Skeletal muscle satellite cell (primary cell): Measurements from ENCODE around the gene BICD1.

ENCODE experiments used
- H3K27me3 ChIP-seq: 2 replicates; pipeline ENCODE4 v1.7.0; 2013; ENCODE audit warnings: low read length; ENCODE audit not compliant: control insufficient read depth, insufficient read depth
- H3K36me3 ChIP-seq: 2 replicates; pipeline ENCODE4 v1.7.0; 2013; ENCODE audit warnings: mild to moderate bottlenecking, control low read depth, low read length; ENCODE audit not compliant: insufficient read depth
- H3K4me1 ChIP-seq: 2 replicates; pipeline ENCODE4 v1.7.0; 2013; ENCODE audit warnings: low read length; ENCODE audit not compliant: control insufficient read depth, insufficient read depth
- H3K4me2 ChIP-seq: 2 replicates; pipeline ENCODE4 v1.7.0; 2013; ENCODE audit warnings: mild to moderate bottlenecking, low read length
- H3K4me3 ChIP-seq: 2 replicates; pipeline ENCODE4 v1.7.0; 2013; ENCODE audit warnings: low read length
- H3K9ac ChIP-seq: 2 replicates; pipeline ENCODE4 v1.7.0; 2013; ENCODE audit warnings: mild to moderate bottlenecking, low read depth, low read length, moderate library complexity
- H3K9me3 ChIP-seq: replicated peaks from 2 replicates; pipeline ENCODE4 v1.7.0; 2013; ENCODE audit warnings: mild to moderate bottlenecking, control low read depth, low read length

BICD1 gene

DNA sequence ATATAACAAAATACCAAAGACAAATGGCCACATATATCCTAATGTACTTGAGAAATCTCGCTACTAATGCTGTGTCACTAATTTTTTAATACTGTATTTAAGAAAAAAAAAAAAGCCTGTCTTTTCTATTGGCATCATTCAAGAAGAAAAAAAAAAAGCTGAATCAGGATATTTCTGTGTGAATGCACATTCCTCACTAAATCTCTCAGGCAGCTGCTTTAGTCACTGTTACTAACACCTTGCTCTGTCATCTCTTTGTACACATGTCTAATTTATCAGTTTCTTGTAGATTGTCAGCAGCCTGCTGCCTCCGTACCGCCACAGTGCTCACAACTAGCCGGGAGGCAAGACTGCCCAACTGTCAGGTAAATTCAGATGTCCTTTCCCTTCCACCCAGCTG is 260.7 kb downstream of the BICD1 start:
- no peak overlapping the region for H3K4me2 ChIP-seq
- peaks cover 5% of the 10 kb centered on the region for H3K36me3 ChIP-seq
- H3K4me3 ChIP-seq: no peak overlapping the region
- H3K9ac ChIP-seq: no peak overlapping the region
- H3K9me3 ChIP-seq: no peaks in the 10 kb centered on the region
- H3K27me3 ChIP-seq: no peaks in the 10 kb centered on the region
- H3K4me1 ChIP-seq: peaks cover 5% of the 10 kb centered on the region

DNA sequence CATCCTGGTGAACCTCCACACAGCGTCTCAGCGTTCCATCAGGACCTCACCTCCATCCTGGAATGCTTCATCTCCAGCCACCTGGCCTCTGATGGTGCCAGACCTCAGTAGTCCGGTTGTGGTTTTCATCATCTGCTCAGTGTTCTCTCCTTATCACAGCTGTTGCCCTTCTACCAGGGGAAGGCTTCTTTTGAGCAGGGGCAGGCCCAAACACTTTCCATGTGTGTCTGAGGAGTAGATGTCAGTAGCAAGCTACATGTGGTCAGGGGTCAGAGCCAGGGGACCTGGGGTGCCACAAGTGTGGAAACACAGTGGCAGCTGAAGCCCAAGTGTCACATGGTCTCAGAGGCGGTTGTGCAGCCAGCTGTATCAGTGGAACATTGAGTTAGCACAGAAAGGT is 262.6 kb downstream of the BICD1 start:
- H3K4me2 ChIP-seq: no peak overlapping the region
- no peaks in the 10 kb centered on the region for H3K9me3 ChIP-seq
- no peaks in the 10 kb centered on the region for H3K27me3 ChIP-seq
- H3K36me3 ChIP-seq: peaks cover 5% of the 10 kb centered on the region
- H3K4me1 ChIP-seq: peaks cover 5% of the 10 kb centered on the region
- H3K9ac ChIP-seq: no peak overlapping the region
- no peak overlapping the region for H3K4me3 ChIP-seq

DNA sequence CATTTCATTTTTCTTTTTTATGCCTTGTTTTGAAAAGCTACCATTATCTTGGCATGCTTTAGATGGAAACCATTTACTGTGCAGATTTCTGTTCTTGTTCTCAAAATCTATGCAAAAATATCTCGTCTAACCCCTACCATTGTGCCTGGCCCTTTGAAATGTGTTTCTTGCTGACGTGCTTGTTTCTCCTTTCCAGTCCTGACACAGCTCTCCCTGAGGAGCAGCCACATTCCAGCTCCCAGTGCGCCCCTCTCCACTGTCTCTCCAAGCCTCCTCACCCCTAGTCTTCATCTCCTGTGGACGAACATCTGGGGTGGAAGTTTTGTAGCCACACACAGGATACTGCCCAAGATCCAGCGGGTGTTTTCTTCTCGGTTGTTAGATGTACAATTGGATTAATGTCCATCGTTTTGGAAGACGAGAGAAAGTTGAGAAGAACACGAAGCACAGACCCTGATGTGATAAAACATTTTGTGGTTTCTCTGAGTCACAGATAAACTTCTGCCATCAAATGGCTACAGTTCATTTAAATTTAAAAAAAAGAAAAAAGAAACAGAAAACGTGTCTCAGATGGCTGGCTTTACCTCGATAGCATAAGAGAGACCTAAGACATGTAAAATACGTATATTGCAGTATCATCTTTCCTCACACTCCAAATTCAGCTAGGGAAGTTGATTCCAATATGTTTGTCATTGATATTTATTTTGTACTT is 270.9 kb downstream of the BICD1 start:
- no peaks in the 10 kb centered on the region for H3K36me3 ChIP-seq
- peaks cover 3% of the 10 kb centered on the region for H3K4me1 ChIP-seq
- no peak overlapping the region for H3K4me3 ChIP-seq
- no peak overlapping the region for H3K4me2 ChIP-seq
- H3K9ac ChIP-seq: no peak overlapping the region
- H3K27me3 ChIP-seq: no peaks in the 10 kb centered on the region
- no peaks in the 10 kb centered on the region for H3K9me3 ChIP-seq

DNA sequence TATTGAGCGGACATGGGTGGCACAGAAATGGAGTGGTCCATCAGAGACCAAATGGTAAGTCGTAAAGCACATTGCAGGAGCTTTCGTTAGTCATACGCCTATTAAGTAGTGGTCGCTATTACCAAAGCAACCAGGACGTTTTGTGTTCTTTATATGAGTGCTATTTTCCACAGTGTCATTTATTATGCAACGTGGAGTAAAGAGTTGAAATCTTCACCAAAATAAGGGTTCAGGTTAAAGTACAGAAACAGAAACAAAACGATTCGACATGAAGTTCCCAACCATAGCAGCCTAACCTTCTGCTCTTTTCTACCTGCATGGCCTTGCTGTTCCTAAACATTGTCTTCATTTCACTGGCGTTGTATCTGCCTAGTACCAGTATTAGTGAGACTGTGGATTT is 272.6 kb downstream of the BICD1 start:
- Histone ChIP-seq H3K4me3 (no peak overlapping the region), H3K27me3 (no peaks in the 10 kb centered on the region), H3K4me1 (peaks cover 3% of the 10 kb centered on the region), H3K9me3 (no peaks in the 10 kb centered on the region), H3K36me3 (no peaks in the 10 kb centered on the region), H3K9ac (no peak overlapping the region), H3K4me2 (no peak overlapping the region)

DNA sequence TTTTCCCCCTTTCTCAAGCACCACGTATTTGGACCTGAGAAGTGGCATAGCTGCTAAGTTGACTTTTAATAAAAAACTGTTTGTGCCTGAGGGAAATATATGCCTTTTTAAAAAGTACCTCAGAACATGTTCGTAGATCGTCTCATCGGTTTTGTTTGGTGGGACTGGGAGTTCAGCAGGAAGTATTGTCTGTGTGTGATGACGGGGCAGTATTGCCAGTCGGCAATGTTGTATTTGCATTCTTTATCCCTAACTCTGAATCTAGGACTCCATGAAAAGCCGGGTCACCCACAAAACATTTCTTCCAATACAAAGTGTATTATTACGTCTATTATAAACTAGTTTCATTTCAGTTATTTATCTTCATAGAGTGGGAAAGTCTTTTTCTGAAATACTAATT is 273.0 kb downstream of the BICD1 start:
- Histone ChIP-seq H3K9me3 (no peaks in the 10 kb centered on the region), H3K9ac (no peak overlapping the region), H3K4me1 (peaks cover 3% of the 10 kb centered on the region), H3K27me3 (no peaks in the 10 kb centered on the region), H3K4me3 (no peak overlapping the region), H3K36me3 (no peaks in the 10 kb centered on the region), H3K4me2 (no peak overlapping the region)

DNA sequence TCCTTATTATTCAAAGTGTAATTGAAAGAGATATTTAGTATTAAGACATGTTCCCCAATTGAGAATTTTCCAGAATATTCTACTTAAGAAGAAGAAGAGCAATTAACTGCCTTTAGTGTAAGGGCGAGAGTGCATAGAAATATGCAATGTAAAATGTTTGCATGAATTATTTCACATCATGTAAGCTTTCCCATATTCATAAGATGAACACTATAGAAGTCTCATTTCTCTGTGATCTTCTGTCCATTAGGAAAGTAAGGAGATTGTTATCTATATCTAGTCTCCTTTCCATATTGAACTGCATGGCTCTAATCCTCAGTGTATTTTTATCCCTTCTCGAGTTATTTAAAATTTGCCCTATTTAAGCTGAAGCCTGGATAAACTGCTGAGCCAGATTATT is 275.6 kb downstream of the BICD1 start:
- Histone ChIP-seq H3K4me3 (no peak overlapping the region), H3K9me3 (no peaks in the 10 kb centered on the region), H3K4me2 (no peak overlapping the region), H3K27me3 (no peaks in the 10 kb centered on the region), H3K9ac (no peak overlapping the region), H3K36me3 (no peaks in the 10 kb centered on the region), H3K4me1 (peaks cover 3% of the 10 kb centered on the region)

DNA sequence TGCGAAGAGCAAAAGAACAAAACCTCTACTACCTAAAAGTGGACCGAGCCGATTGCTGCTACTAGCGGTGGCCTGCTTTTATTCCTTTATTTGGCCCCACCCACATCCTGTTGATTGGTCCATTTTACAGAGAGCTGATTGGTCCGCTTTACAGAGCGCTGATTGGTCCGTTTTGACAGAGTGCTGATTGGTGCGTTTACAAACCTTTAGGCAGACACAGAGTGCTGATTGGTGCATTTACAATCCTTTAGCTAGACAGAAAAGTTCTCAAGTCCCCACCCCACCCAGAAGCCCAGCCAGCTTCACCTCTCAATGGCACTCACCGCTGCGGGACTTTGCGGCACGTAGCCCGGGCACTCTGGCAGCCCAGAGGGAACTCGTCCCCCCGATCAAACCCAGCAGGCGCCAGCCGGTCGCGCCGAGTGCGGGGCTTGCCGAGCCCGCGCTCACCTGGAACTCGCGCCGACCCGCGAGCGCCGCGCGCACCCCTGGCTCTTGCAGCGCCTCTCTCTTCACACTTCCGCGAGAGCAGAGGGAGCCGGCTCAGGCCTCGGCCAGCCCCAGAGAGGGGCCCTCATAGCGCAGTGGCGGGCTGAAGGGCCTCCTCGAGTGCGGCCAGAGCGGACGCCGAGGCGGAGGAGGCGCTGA is 284.0 kb downstream of the BICD1 start:
- Histone ChIP-seq H3K9ac (no peak overlapping the region), H3K4me3 (peak overlapping the region; percentile 56), H3K36me3 (no peaks in the 10 kb centered on the region), H3K9me3 (no peaks in the 10 kb centered on the region), H3K4me2 (peak overlapping the region; percentile 71), H3K4me1 (no peaks in the 10 kb centered on the region), H3K27me3 (no peaks in the 10 kb centered on the region)

DNA sequence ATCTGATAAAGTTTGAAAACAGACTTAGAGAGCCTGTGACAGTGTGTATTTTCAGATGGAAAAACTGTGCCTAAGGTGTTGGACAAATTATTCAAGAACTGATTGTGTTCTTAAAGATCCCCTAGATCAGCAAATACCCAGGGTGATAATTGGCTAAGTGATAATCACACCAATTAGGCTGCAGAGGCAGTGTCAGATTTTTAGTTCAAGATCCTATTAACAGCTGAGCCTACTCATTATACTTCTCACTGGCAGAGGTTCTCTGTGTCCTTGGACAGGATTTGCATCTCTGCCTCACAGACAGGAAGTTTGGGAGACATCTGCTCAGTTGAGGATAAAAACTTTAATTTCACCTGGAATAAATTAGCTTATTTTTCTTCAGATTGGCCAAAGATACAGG is 288.4 kb downstream of the BICD1 start:
- H3K27me3 ChIP-seq: no peaks in the 10 kb centered on the region
- H3K9ac ChIP-seq: no peak overlapping the region
- H3K36me3 ChIP-seq: no peaks in the 10 kb centered on the region

DNA sequence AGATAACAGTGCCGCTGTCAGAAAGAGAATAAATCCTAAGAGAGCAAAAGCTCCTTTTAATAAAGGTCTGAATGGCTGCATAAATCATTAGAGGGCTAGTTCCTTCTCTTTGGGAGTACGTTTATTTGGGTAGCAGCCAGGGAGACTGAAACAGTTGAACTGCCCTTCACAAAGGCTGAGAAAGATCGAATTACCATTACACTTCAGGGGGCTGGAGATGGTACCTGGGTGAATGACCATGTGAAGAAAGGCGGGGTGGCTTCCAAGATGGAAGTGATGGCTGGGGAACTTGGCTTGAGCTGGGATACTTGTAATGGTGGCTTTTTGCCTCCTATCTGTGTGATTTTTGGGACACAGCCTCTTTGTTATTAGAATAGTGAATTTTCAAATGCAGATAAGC is 291.0 kb downstream of the BICD1 start:
- no peak overlapping the region for H3K9ac ChIP-seq
- peaks cover 6% of the 10 kb centered on the region for H3K4me1 ChIP-seq
- H3K36me3 ChIP-seq: no peaks in the 10 kb centered on the region
- H3K9me3 ChIP-seq: no peaks in the 10 kb centered on the region
- H3K4me3 ChIP-seq: no peak overlapping the region
- no peaks in the 10 kb centered on the region for H3K27me3 ChIP-seq
- H3K4me2 ChIP-seq: no peak overlapping the region

More for the DNA sequence above, 288.4 kb downstream of the BICD1 start:
- Histone ChIP-seq H3K4me1 (no peaks in the 10 kb centered on the region), H3K9me3 (no peaks in the 10 kb centered on the region), H3K4me3 (no peak overlapping the region), H3K4me2 (no peak overlapping the region)

DNA sequence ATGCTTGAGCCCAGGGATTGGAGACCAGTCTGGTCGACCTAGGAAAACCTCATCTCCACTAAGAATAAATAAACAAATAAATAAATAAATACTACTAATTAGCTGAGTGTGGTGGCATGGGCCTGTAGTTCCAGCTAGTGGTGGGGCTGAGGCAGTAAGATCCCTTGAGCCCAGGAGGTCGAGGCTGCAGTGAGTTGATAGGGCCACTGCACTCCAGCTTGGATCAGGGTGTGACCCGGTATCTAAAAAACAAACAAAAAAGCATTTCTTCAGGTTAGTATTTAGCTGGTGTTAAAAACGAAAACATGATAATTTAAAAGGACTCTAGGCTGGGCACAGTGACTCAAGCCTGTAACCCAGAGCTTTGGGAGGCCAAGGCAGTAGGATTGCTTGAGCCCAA is 291.5 kb downstream of the BICD1 start:
- no peaks in the 10 kb centered on the region for H3K9me3 ChIP-seq
- peaks cover 11% of the 10 kb centered on the region for H3K4me1 ChIP-seq
- H3K4me3 ChIP-seq: no peak overlapping the region
- no peak overlapping the region for H3K4me2 ChIP-seq
- no peaks in the 10 kb centered on the region for H3K36me3 ChIP-seq
- no peaks in the 10 kb centered on the region for H3K27me3 ChIP-seq
- H3K9ac ChIP-seq: no peak overlapping the region

DNA sequence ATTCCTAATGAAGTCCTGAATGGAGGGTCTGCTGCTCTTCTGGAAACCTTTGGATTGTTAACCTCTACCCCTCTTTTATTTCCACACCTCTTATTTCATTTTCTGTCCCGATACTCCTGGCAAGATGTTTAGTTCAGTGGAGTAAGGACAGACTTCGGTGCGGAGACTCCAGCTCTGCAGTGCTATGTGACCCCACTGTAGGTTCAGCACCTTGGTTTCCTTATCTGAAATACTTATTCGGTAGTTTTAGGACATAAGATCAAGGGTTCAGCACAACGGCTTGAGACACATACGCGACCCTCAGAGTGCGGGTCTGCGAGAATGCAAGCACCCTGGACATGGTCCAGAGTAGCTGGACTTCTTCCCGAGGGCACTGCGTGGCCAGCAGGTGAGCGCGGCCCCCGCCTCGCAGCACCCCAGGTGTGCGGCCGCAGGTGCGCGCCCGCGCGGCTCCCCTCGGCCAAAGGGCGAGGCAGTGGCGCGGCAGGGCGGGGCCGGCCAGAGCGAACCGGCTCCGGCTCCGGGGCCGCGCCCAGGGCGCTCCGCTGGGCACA is 292.2 kb downstream of the BICD1 start:
- Histone ChIP-seq H3K4me1 (peaks cover 13% of the 10 kb centered on the region), H3K4me3 (peak overlapping the region; percentile 99), H3K9ac (peak overlapping the region; percentile 78), H3K9me3 (no peaks in the 10 kb centered on the region), H3K27me3 (no peaks in the 10 kb centered on the region), H3K36me3 (no peaks in the 10 kb centered on the region), H3K4me2 (peak overlapping the region; percentile 94)
